ENCODE data around the gene C1QTNF5. TPM values are rescaled to one million over a fixed set of nuclear protein-coding genes. Genes with fewer than 3 reads are reported as not detected.

Gene C1QTNF5
- total RNA-seq, 1 donor from 2014 or later = 24.1 TPM

- no peak for DNase-seq (ENCODE audit: low spot score in 2 of 2, unreplicated experiment in 2 of 2)
- Mint-ChIP-seq H3K27ac (peak overlapping the region; percentile 59), H3K4me1 (peaks cover 39% of the 10 kb centered on the region), H3K27me3 (ENCODE audit: low read depth) (no peaks in the 10 kb centered on the region), H3K4me3 (no peak overlapping the region), H3K9me3 (no peaks in the 10 kb centered on the region), H3K36me3 (peaks cover 30% of the 10 kb centered on the region)
- TF ChIP-seq CTCF (IDR thresholded peaks at IDR 0.05; ENCODE audit: unreplicated experiment) = no peak
These were observed 42.7 kb downstream of the C1QTNF5 start for GRCh38 chr11:119297938-119298337.

- peaks cover 25% of the 10 kb centered on the region for H3K4me1 Mint-ChIP-seq
- DNase-seq (ENCODE audit: low spot score in 2 of 2, unreplicated experiment in 2 of 2) = no peak
- no peaks in the 10 kb centered on the region for H3K27me3 Mint-ChIP-seq (ENCODE audit: low read depth)
- H3K9me3 Mint-ChIP-seq = no peaks in the 10 kb centered on the region
- H3K27ac Mint-ChIP-seq = no peak overlapping the region
- no peak for TF ChIP-seq CTCF (IDR thresholded peaks at IDR 0.05; ENCODE audit: unreplicated experiment)
- H3K4me3 Mint-ChIP-seq = no peak overlapping the region
- peaks cover 38% of the 10 kb centered on the region for H3K36me3 Mint-ChIP-seq
These were observed 45.5 kb downstream of the C1QTNF5 start for GRCh38 chr11:119295178-119295577.

- H3K36me3 Mint-ChIP-seq = peaks cover 34% of the 10 kb centered on the region
- H3K4me1 Mint-ChIP-seq = peaks cover 18% of the 10 kb centered on the region
- TF ChIP-seq CTCF (IDR thresholded peaks at IDR 0.05; ENCODE audit: unreplicated experiment) = no peak
- no peak overlapping the region for H3K4me3 Mint-ChIP-seq
- H3K27me3 Mint-ChIP-seq (ENCODE audit: low read depth) = no peaks in the 10 kb centered on the region
- no peaks in the 10 kb centered on the region for H3K9me3 Mint-ChIP-seq
- no peak for DNase-seq (ENCODE audit: low spot score in 2 of 2, unreplicated experiment in 2 of 2)
- H3K27ac Mint-ChIP-seq = no peak overlapping the region
These were observed 47.2 kb downstream of the C1QTNF5 start for GRCh38 chr11:119293461-119293860.

- Mint-ChIP-seq H3K4me3 (no peak overlapping the region), H3K4me1 (peaks cover under 1% of the 10 kb centered on the region), H3K36me3 (peaks cover 34% of the 10 kb centered on the region), H3K9me3 (no peaks in the 10 kb centered on the region), H3K27ac (no peak overlapping the region), H3K27me3 (ENCODE audit: low read depth) (no peaks in the 10 kb centered on the region)
- DNase-seq (ENCODE audit: low spot score in 2 of 2, unreplicated experiment in 2 of 2) = no peak
- no peak for TF ChIP-seq CTCF (IDR thresholded peaks at IDR 0.05; ENCODE audit: unreplicated experiment)
These were observed 49.7 kb downstream of the C1QTNF5 start for GRCh38 chr11:119290894-119291497.

Small RNA genes lying within 50 kb of the gene (microRNA-seq; reads per million reads assigned to microRNA genes)
- gene MIR6756 = not detected

Other genes with a start within 250 kb of the C1QTNF5 start
- 38.2 to 47.7 TPM (median 44.9 TPM) in 3 replicates for gene DPAGT1, start 239.0 kb downstream of the C1QTNF5 start, total RNA-seq
- 8.7 to 10.5 TPM (median 10.0 TPM) in 3 replicates for gene C2CD2L, start 233.5 kb downstream of the C1QTNF5 start, total RNA-seq
- gene HINFP, start 219.3 kb downstream of the C1QTNF5 start, total RNA-seq = 32.8 to 36.7 TPM (median 34.4 TPM) in 3 replicates
- gene ABCG4, start 191.8 kb downstream of the C1QTNF5 start, total RNA-seq = 1.9 to 2.6 TPM (median 2.0 TPM) in 3 replicates
- gene NLRX1, start 172.2 kb downstream of the C1QTNF5 start, total RNA-seq = 21.2 to 21.9 TPM (median 21.8 TPM) in 3 replicates
- 0.42 to 0.67 TPM (median 0.66 TPM) in 3 replicates for gene NHERF4, start 155.4 kb downstream of the C1QTNF5 start, total RNA-seq
- 27.5 to 28.0 TPM (median 27.6 TPM) in 3 replicates for gene CBL, start 134.5 kb downstream of the C1QTNF5 start, total RNA-seq
- gene MCAM, start 23.8 kb downstream of the C1QTNF5 start, total RNA-seq = 25.9 to 28.2 TPM (median 26.7 TPM) in 3 replicates
- 36.1 to 37.1 TPM (median 36.2 TPM) in 3 replicates for gene RNF26, start 6.4 kb downstream of the C1QTNF5 start, total RNA-seq
- not detected in 3 replicates for gene MFRP, start 5.8 kb upstream of the C1QTNF5 start, total RNA-seq
- gene USP2, start 40.8 kb upstream of the C1QTNF5 start, total RNA-seq = 12.4 to 13.2 TPM (median 13.1 TPM) in 3 replicates
- 121 to 127 TPM (median 121 TPM) in 3 replicates for gene THY1, start 82.3 kb upstream of the C1QTNF5 start, total RNA-seq

All from mesothelial cell of epicardium (in vitro differentiated cells).